ENCODE measurements around the gene NFIX.

NFIX gene

GRCh38 chr19:13073263-13073662 lies 78.0 kb downstream of the NFIX start:
- no peak for DNase-seq (ENCODE audit: low read depth in 2 of 2)

GRCh38 chr19:13074378-13074777 lies 79.1 kb downstream of the NFIX start:
- DNase-seq (ENCODE audit: low read depth in 2 of 2) = no peak

- DNase-seq (ENCODE audit: low read depth in 2 of 2) = no peak
Measured at GRCh38 chr19:13076320-13076719, 81.0 kb downstream of the NFIX start.

- no peak for DNase-seq (ENCODE audit: low read depth in 2 of 2)
Measured at GRCh38 chr19:13076787-13077186, 81.5 kb downstream of the NFIX start.

- DNase-seq (ENCODE audit: low read depth in 2 of 2) = no peak
Measured at GRCh38 chr19:13077240-13077639, 82.0 kb downstream of the NFIX start.

GRCh38 chr19:13078381-13078780 lies 83.1 kb downstream of the NFIX start:
- DNase-seq (ENCODE audit: low read depth in 2 of 2) = no peak

GRCh38 chr19:13078897-13079541 lies 83.7 kb downstream of the NFIX start:
- no peak for DNase-seq (ENCODE audit: low read depth in 2 of 2)

- DNase-seq (ENCODE audit: low read depth in 2 of 2) = no peak
Measured at GRCh38 chr19:13079542-13079986, 84.3 kb downstream of the NFIX start.

- no peak for DNase-seq (ENCODE audit: low read depth in 2 of 2)
Measured at GRCh38 chr19:13082192-13083007, 87.1 kb downstream of the NFIX start.

GRCh38 chr19:13083008-13083404 lies 87.7 kb downstream of the NFIX start:
- DNase-seq (ENCODE audit: low read depth in 2 of 2) = no peak

GRCh38 chr19:13083627-13084026 lies 88.4 kb downstream of the NFIX start:
- no peak for DNase-seq (ENCODE audit: low read depth in 2 of 2)

- no peak for DNase-seq (ENCODE audit: low read depth in 2 of 2)
Measured at GRCh38 chr19:13085666-13086065, 90.4 kb downstream of the NFIX start.

- DNase-seq (ENCODE audit: low read depth in 2 of 2) = no peak
Measured at GRCh38 chr19:13086341-13086740, 91.1 kb downstream of the NFIX start.

GRCh38 chr19:13087295-13087694 lies 92.0 kb downstream of the NFIX start:
- no peak for DNase-seq (ENCODE audit: low read depth in 2 of 2)

- no peak for DNase-seq (ENCODE audit: low read depth in 2 of 2)
Measured at GRCh38 chr19:13087795-13088537, 92.7 kb downstream of the NFIX start.

- DNase-seq (ENCODE audit: low read depth in 2 of 2) = no peak
Measured at GRCh38 chr19:13089139-13089856, 94.0 kb downstream of the NFIX start.

GRCh38 chr19:13089857-13090507 lies 94.7 kb downstream of the NFIX start:
- no peak for DNase-seq (ENCODE audit: low read depth in 2 of 2)

GRCh38 chr19:13090511-13091231 lies 95.4 kb downstream of the NFIX start:
- DNase-seq (ENCODE audit: low read depth in 2 of 2) = no peak

- no peak for DNase-seq (ENCODE audit: low read depth in 2 of 2)
Measured at GRCh38 chr19:13091400-13092157, 96.3 kb downstream of the NFIX start.

- no peak for DNase-seq (ENCODE audit: low read depth in 2 of 2)
Measured at GRCh38 chr19:13092158-13092543, 96.9 kb downstream of the NFIX start.

All from stimulated activated CD8-positive, alpha-beta memory T cell treated with anti-CD3 and anti-CD28 coated beads, Interleukin-2, amount 100 ng/mL, for 48 hours (primary cell).